Endothelial cell of umbilical vein (primary cell): ENCODE data around the gene LMBR1L. TPM values are rescaled to one million over a fixed set of nuclear protein-coding genes. Genes with fewer than 3 reads are reported as not detected.

Experiments
- BruUV-seq: library from RNA; stranded (reverse); fragments of 400-500 nt; replicated peaks from 2 replicates; lab custom pipeline; 2021; lab: Mats Ljungman, UMichigan
- CTCF ChIA-PET: fragments of 300-600, 350-600 bp; sonication (Branson Sonifier 250); formaldehyde crosslinking; loops from one replicate; lab custom pipeline; 2021; ENCODE audit warnings: antibody characterized with exemption, inconsistent platforms; lab: Charles Lee
- POLR2A ChIA-PET: fragments of 300-600, 350-600 bp; sonication (Branson Sonifier 250); formaldehyde crosslinking; loops from one replicate; lab custom pipeline; 2021; ENCODE audit warnings: antibody characterized with exemption, inconsistent platforms; lab: Charles Lee
- DNase-seq: peaks from one replicate; pipeline ENCODE4 v3.0.0-alpha.2; 2011; ENCODE audit warnings: low read depth, low spot score
- FAIRE-seq: peaks from 2 replicates; lab custom pipeline; 2011; peaks lifted over from hg19 to GRCh38; lab: Jason Lieb, UNC
- H2AFZ ChIP-seq: 2 replicates; pipeline ENCODE4 v1.6.0; 2012; ENCODE audit warnings: low read depth, low read length, control low read depth, inconsistent platforms
- H3K27ac ChIP-seq: 2 replicates; pipeline ENCODE4 v1.5.1; 2011; ENCODE audit warnings: low read depth, mild to moderate bottlenecking, control low read depth, low read length, moderate library complexity; ENCODE audit not compliant: insufficient read depth
- H3K27me3 ChIP-seq, 2 experiments: 2 replicates each; pipeline versions ENCODE4 v1.6.0 to v1.6.1; 2011; ENCODE audit warnings: low read length in 2 of 2, mixed read lengths in 1 of 2; ENCODE audit not compliant: control insufficient read depth in 2 of 2, insufficient read depth in 2 of 2
- H3K36me3 ChIP-seq, 2 experiments: 2 replicates in 1 of 2; 3 replicates in 1 of 2; pipeline ENCODE4 v1.5.1; 2011; ENCODE audit warnings: low read length in 2 of 2, mild to moderate bottlenecking in 1 of 2, moderate library complexity in 1 of 2; ENCODE audit not compliant: control insufficient read depth in 2 of 2, insufficient read depth in 2 of 2; ENCODE audit errors: extremely low read depth in 1 of 2
- H3K4me1 ChIP-seq: 3 replicates; pipeline ENCODE4 v1.5.1; 2011; ENCODE audit warnings: mild to moderate bottlenecking, low read length; ENCODE audit not compliant: control insufficient read depth, insufficient read depth; ENCODE audit errors: extremely low read depth
- H3K4me2 ChIP-seq: 2 replicates; pipeline ENCODE4 v1.6.1; 2011; ENCODE audit warnings: low read length, control low read depth, mixed read lengths; ENCODE audit not compliant: insufficient read depth
- H3K4me3 ChIP-seq, 3 experiments: fragments of 200-600 bp in 1 of 3; sonication (generic), shearing (Covaris generic) in 1 of 3; replicated peaks in 1 of 3; 2 replicates each; pipeline ENCODE4 v1.5.1; 2011 to 2016; ENCODE audit warnings: control low read depth in 3 of 3, low read length in 3 of 3, mild to moderate bottlenecking in 2 of 3, inconsistent platforms in 1 of 3, low read depth in 1 of 3, moderate library complexity in 1 of 3; ENCODE audit not compliant: insufficient read depth in 1 of 3
- H3K79me2 ChIP-seq: 2 replicates; pipeline ENCODE4 v1.6.0; 2012; ENCODE audit warnings: low read length, inconsistent platforms; ENCODE audit not compliant: control insufficient read depth, insufficient read depth
- H3K9ac ChIP-seq: replicated peaks from 2 replicates; pipeline ENCODE3; 2011; ENCODE audit warnings: low read length, control low read depth; ENCODE audit not compliant: insufficient read depth; ENCODE audit errors: extremely low read depth
- H3K9me1 ChIP-seq: replicated peaks from 3 replicates; pipeline ENCODE4 v1.6.0; 2011; ENCODE audit warnings: mild to moderate bottlenecking, low read length; ENCODE audit not compliant: control insufficient read depth, insufficient read depth; ENCODE audit errors: extremely low read depth
- H3K9me3 ChIP-seq: replicated peaks from 2 replicates; pipeline ENCODE4 v1.5.1; 2012; ENCODE audit warnings: low read length, inconsistent platforms; ENCODE audit not compliant: control insufficient read depth, insufficient read depth
- H4K20me1 ChIP-seq: replicated peaks from 2 replicates; pipeline ENCODE3; 2011; ENCODE audit warnings: mild to moderate bottlenecking, low read length; ENCODE audit not compliant: control insufficient read depth, insufficient read depth; ENCODE audit errors: extremely low read depth
- CTCF ChIP-seq, 2 donors: IDR thresholded peaks; 1 replicate in 1 of 2; 2 replicates in 1 of 2; pipeline ENCODE4 v1.5.1; 2011; ENCODE audit warnings: low read length in 2 of 2, mild to moderate bottlenecking in 2 of 2, moderate library complexity in 2 of 2, control low read depth in 1 of 2, inconsistent platforms in 1 of 2, low read depth in 1 of 2; ENCODE audit not compliant: insufficient read depth in 1 of 2; ENCODE audit errors: extremely low read depth in 1 of 2
- FOS ChIP-seq: IDR thresholded peaks from 2 replicates; pipeline ENCODE4 v1.6.1; 2011; ENCODE audit warnings: mild to moderate bottlenecking, low read length, moderate library complexity, borderline replicate concordance; ENCODE audit not compliant: insufficient read depth
- MYC ChIP-seq: IDR thresholded peaks from one replicate; pipeline ENCODE4 v1.6.1; 2011; ENCODE audit warnings: mild to moderate bottlenecking, low read depth, low read length
- POLR2A ChIP-seq: IDR thresholded peaks from 2 replicates; pipeline ENCODE4 v1.6.1; 2012; ENCODE audit warnings: low read depth, mild to moderate bottlenecking, control low read depth, low read length
- POLR2AphosphoS5 ChIP-seq: IDR thresholded peaks from 2 replicates; pipeline ENCODE4 v1.6.1; 2012; ENCODE audit warnings: low read depth, mild to moderate bottlenecking, control low read depth, low read length, moderate library complexity; ENCODE audit not compliant: insufficient read depth
- dilution Hi-C: fragments of 300-500 bp; cut with MboI; formaldehyde crosslinking; loops from one replicate; pipeline ENCODE4 v1.15.0; 2019; ENCODE audit warnings: low sequenced_read_pairs; ENCODE audit not compliant: extremely low pct_ligation_motif_present
- intact Hi-C: fragments of 100-400 bp; cut with micrococcal nuclease; formaldehyde crosslinking; loops from one replicate; pipeline ENCODE4 v1.10.0; 2022
- polyA plus RNA-seq, 4 experiments: library from polyadenylated mRNA; depleted of rRNA in 3 of 4; stranded (reverse) in 3 of 4; unstranded in 1 of 4; fragments of >200 nt; gene quantifications; 2 replicates each; pipeline versions ENCODE4 v1.2.1 to v1.2.3, GENCODE V29; 2011 to 2012; ENCODE audit warnings: missing spikeins in 1 of 4
- total RNA-seq: library from RNA; stranded (reverse); gene quantifications from 2 replicates; pipeline ENCODE4 v1.2.3, GENCODE V29; 2021

The LMBR1L gene
- total and polyA plus RNA-seq, 2 donors (not counting 3 experiments of a cell fraction or from before 2014, with no cell fraction given): 78.3 to 106 TPM

GRCh38 chr12:49098035-49098451 lies 12.6 kb downstream of the LMBR1L start:
- FAIRE-seq (peak; percentile 73), DNase-seq (peak; percentile 58)
- no peak overlapping the region for H3K4me2 ChIP-seq
- TF ChIP-seq FOS (no peak), CTCF (IDR thresholded peaks at IDR 0.05; ENCODE audit: extremely low read depth in 1 of 2, insufficient read depth in 1 of 2, low read depth in 1 of 2, low read length in 2 of 2) (peak; percentile 81 to 91), POLR2AphosphoS5 (no peak), MYC (no peak), POLR2A (no peak)
- POLR2A ChIA-PET: interaction anchor here (0.8 to 1.5 kb wide), 2 partner anchors 10 to 12 kb away, joined by 5 to 7 read pairs; no protein-coding TSS in a partner anchor
- no peak overlapping the region for H3K27ac ChIP-seq
- no peaks in the 10 kb centered on the region for H4K20me1 ChIP-seq
- dilution Hi-C loops: no loop called here
- H3K9me1 ChIP-seq: no peaks in the 10 kb centered on the region
- peaks cover 19% of the 10 kb centered on the region for H3K4me1 ChIP-seq
- H3K36me3 ChIP-seq: peaks cover 4 to 41% of the 10 kb centered on the region in 2 experiments
- no peak overlapping the region for H3K4me3 ChIP-seq
- H3K79me2 ChIP-seq: no peaks in the 10 kb centered on the region
- H3K9ac ChIP-seq: no peak overlapping the region
- intact Hi-C loops: loop anchor here (1.0 kb wide), 2 partner anchors 10 to 34 kb away; no protein-coding TSS in a partner anchor
- CTCF ChIA-PET: interaction anchor here (0.6 to 11.7 kb wide), 20 partner anchors 8 to 140 kb away, joined by 3 to 188 read pairs (median 6); partner anchors contain the start of genes ARF3, LMBR1L, RHEBL1 and TUBA1B
- no TSS peak for BruUV-seq
- H2AFZ ChIP-seq: no peak overlapping the region
- H3K9me3 ChIP-seq: no peaks in the 10 kb centered on the region
- no peaks in the 10 kb centered on the region for H3K27me3 ChIP-seq

GRCh38 chr12:49097381-49097780 lies 13.3 kb downstream of the LMBR1L start:
- dilution Hi-C loops (no loop called here), intact Hi-C loops (no loop called here)
- FAIRE-seq (no peak), DNase-seq (no peak)
- H3K27ac ChIP-seq: no peak overlapping the region
- H3K9me1 ChIP-seq: no peaks in the 10 kb centered on the region
- H3K27me3 ChIP-seq: no peaks in the 10 kb centered on the region
- H3K9me3 ChIP-seq: no peaks in the 10 kb centered on the region
- no peak overlapping the region for H3K4me2 ChIP-seq
- no peak for TF ChIP-seq CTCF (IDR thresholded peaks at IDR 0.05; ENCODE audit: extremely low read depth in 1 of 2, insufficient read depth in 1 of 2, low read depth in 1 of 2, low read length in 2 of 2)
- H3K36me3 ChIP-seq: peaks cover 4 to 35% of the 10 kb centered on the region in 2 experiments
- no peaks in the 10 kb centered on the region for H4K20me1 ChIP-seq
- ChIA-PET CTCF (interaction anchor here (0.9 to 11.7 kb wide), 8 partner anchors 10 to 140 kb away, joined by 3 to 188 read pairs (median 30); partner anchors contain the start of genes ARF3, LMBR1L and RHEBL1), POLR2A (interaction anchor here (0.8 kb wide), 1 partner anchor 12 kb away, joined by 7 read pairs; no protein-coding TSS in a partner anchor)
- no peak overlapping the region for H3K9ac ChIP-seq
- no TSS peak for BruUV-seq
- no peak overlapping the region for H3K4me3 ChIP-seq
- H3K4me1 ChIP-seq: peaks cover 26% of the 10 kb centered on the region
- H3K79me2 ChIP-seq: no peaks in the 10 kb centered on the region
- no peak overlapping the region for H2AFZ ChIP-seq
